HepG2 (cell line): ENCODE data around the gene TCF23. TPM values are rescaled to one million over a fixed set of nuclear protein-coding genes. Genes with fewer than 3 reads are reported as not detected.
A peak's percentile ranks its signal among the peaks of the same experiment; 100 is the strongest.

Experiments
- ATM ChIP-seq: fragments of 450-650 bp; IDR thresholded peaks from 2 replicates; pipeline ENCODE4 v1.7.1; 2017; ENCODE audit warnings: mild to moderate bottlenecking, borderline replicate concordance
- FOXA3 ChIP-seq: IDR thresholded peaks from 2 replicates; pipeline ENCODE4 v1.6.1; 2016; ENCODE audit warnings: missing genetic modification reagents, missing compliant biosample characterization
- GFI1 ChIP-seq: sonication (generic); formaldehyde crosslinking; IDR thresholded peaks from 2 replicates; pipeline ENCODE4 v1.5.0; 2020; ENCODE audit warnings: missing genetic modification reagents, mild to moderate bottlenecking, borderline replicate concordance
- MED1 ChIP-seq: sonication (generic); formaldehyde crosslinking; IDR thresholded peaks from 2 replicates; pipeline ENCODE4 v1.4.0; 2020; ENCODE audit warnings: missing genetic modification reagents
- MED8 ChIP-seq: sonication (generic); formaldehyde crosslinking; IDR thresholded peaks from 2 replicates; pipeline ENCODE4 v1.8.1; 2023; ENCODE audit warnings: mild to moderate bottlenecking, missing genetic modification reagents; ENCODE audit not compliant: insufficient replicate concordance
- PCBP1 ChIP-seq: fragments of 200-400 bp; formaldehyde crosslinking; IDR thresholded peaks from 2 replicates; pipeline ENCODE4 v1.6.1; 2017; ENCODE audit warnings: mild to moderate bottlenecking, low read depth, low read length, borderline replicate concordance
- POGK ChIP-seq: sonication (generic); formaldehyde crosslinking; conservative IDR thresholded peaks from 2 replicates; pipeline ENCODE4 v1.8.0; 2022; ENCODE audit warnings: mild to moderate bottlenecking, moderate library complexity, missing genetic modification reagents
- REXO4 ChIP-seq: sonication (generic); formaldehyde crosslinking; IDR thresholded peaks from 2 replicates; pipeline ENCODE4 v1.8.0; 2022; ENCODE audit warnings: missing genetic modification reagents, mild to moderate bottlenecking, borderline replicate concordance
- SIN3B ChIP-seq: fragments of 150-350 bp; IDR thresholded peaks from 2 replicates; pipeline ENCODE4 v1.6.1; 2014; ENCODE audit warnings: low read length
- SMYD3 ChIP-seq: sonication (generic); formaldehyde crosslinking; IDR thresholded peaks from 2 replicates; pipeline ENCODE4 v1.8.1; 2023; ENCODE audit warnings: mild to moderate bottlenecking, missing genetic modification reagents
- TAF1 ChIP-seq: sonication (generic); formaldehyde crosslinking; IDR thresholded peaks from 2 replicates; pipeline ENCODE4 v1.4.0; 2020; ENCODE audit warnings: missing genetic modification reagents
- TAF15 ChIP-seq: fragments of 200-400 bp; formaldehyde crosslinking; IDR thresholded peaks from one replicate; pipeline ENCODE4 v1.6.1; 2018; ENCODE audit warnings: mild to moderate bottlenecking, low read depth, low read length; ENCODE audit not compliant: poor library complexity, severe bottlenecking
- ZBTB14 ChIP-seq: sonication (generic); formaldehyde crosslinking; IDR thresholded peaks from 2 replicates; pipeline ENCODE4 v1.4.0; 2020; ENCODE audit warnings: missing genetic modification reagents
- ZFP36 ChIP-seq: fragments of 150-350 bp; IDR thresholded peaks from 2 replicates; pipeline ENCODE4 v1.6.1; 2018; ENCODE audit warnings: borderline replicate concordance, low read length, low read depth; ENCODE audit not compliant: partially characterized antibody
- ZNF10 ChIP-seq: sonication (generic); formaldehyde crosslinking; IDR thresholded peaks from 2 replicates; pipeline ENCODE4 v1.4.0; 2020; ENCODE audit warnings: mild to moderate bottlenecking, low read depth, missing genetic modification reagents, borderline replicate concordance
- ZNF230 ChIP-seq: sonication (generic); formaldehyde crosslinking; IDR thresholded peaks from 2 replicates; pipeline ENCODE4 v1.4.0; 2020; ENCODE audit warnings: mild to moderate bottlenecking, missing genetic modification reagents
- ZNF367 ChIP-seq: sonication (generic); formaldehyde crosslinking; IDR thresholded peaks from 2 replicates; pipeline ENCODE4 v1.4.0; 2020; ENCODE audit warnings: missing genetic modification reagents, borderline replicate concordance
- ZNF781 ChIP-seq: sonication (generic); formaldehyde crosslinking; IDR thresholded peaks from 2 replicates; pipeline ENCODE4 v1.5.1; 2020; ENCODE audit warnings: borderline replicate concordance, mild to moderate bottlenecking, missing genetic modification reagents; ENCODE audit errors: not compliant biosample characterization
- polyA plus RNA-seq, 8 experiments: library from polyadenylated mRNA; depleted of rRNA in 3 of 8; stranded (reverse) in 7 of 8; unstranded in 1 of 8; fragments of >200 nt; fragmentation: Illumina TruSeq in 4 of 8; extraction: Trizol in 4 of 8; gene quantifications; 2 replicates each; pipeline versions ENCODE4 v1.2.1 to v1.2.3, GENCODE V29; 2011 to 2016; ENCODE audit warnings: low read depth in 4 of 8, missing spikeins in 1 of 8, mixed read lengths in 1 of 8; ENCODE audit not compliant: insufficient read depth in 1 of 8
- total RNA-seq, 5 experiments: library from RNA; depleted of rRNA; stranded (reverse); fragments of >200 nt; fragmentation: Illumina TruSeq; extraction: Trizol; gene quantifications; 2 replicates each; pipeline ENCODE4 v1.2.3, GENCODE V29; 2016; ENCODE audit warnings: low read depth in 1 of 5
- TF ChIP-seq, protein P1 (sequence below): sonication (generic); formaldehyde crosslinking; IDR thresholded peaks from 2 replicates; pipeline ENCODE4 v1.4.0; 2020; ENCODE audit warnings: missing genetic modification reagents, borderline replicate concordance
- TF ChIP-seq, protein P2 (sequence below): IDR thresholded peaks from 2 replicates; pipeline ENCODE4 v1.6.1; 2012; ENCODE audit warnings: inconsistent platforms

Gene TCF23
- total and polyA plus RNA-seq, 2 of the 13 experiments (the other 11 are each of a cell fraction or from before 2014, with no cell fraction given): 0.02 to 1.4 TPM

GRCh38 chr2:27177441-27178351 is 28.9 kb downstream of the TCF23 start (continued):
- TF ChIP-seq SIN3B (no peak), POGK (0 out of 2 replicates have a peak, but pooled peaks have one; percentile 41), GFI1 (CRISPR knock-in tag) (peak; percentile 98), REXO4 (CRISPR knock-in tag) (no peak), TAF15 (no peak), ZNF367 (CRISPR knock-in tag) (no peak), PCBP1 (no peak), SMYD3 (CRISPR knock-in tag) (0 out of 2 replicates have a peak, but pooled peaks have one; percentile 92), ZBTB14 (CRISPR knock-in tag) (no peak), FOXA3 (CRISPR knock-in tag) (peak; percentile 92), MED1 (CRISPR knock-in tag) (peak; percentile 100), ATM (no peak), TAF1 (CRISPR knock-in tag) (no peak), ZNF781 (CRISPR knock-in tag) (no peak), ZFP36 (no peak), MED8 (peak; percentile 91), ZNF230 (CRISPR knock-in tag) (no peak), ZNF10 (CRISPR knock-in tag) (no peak)
- TF ChIP-seq, protein P1, sequence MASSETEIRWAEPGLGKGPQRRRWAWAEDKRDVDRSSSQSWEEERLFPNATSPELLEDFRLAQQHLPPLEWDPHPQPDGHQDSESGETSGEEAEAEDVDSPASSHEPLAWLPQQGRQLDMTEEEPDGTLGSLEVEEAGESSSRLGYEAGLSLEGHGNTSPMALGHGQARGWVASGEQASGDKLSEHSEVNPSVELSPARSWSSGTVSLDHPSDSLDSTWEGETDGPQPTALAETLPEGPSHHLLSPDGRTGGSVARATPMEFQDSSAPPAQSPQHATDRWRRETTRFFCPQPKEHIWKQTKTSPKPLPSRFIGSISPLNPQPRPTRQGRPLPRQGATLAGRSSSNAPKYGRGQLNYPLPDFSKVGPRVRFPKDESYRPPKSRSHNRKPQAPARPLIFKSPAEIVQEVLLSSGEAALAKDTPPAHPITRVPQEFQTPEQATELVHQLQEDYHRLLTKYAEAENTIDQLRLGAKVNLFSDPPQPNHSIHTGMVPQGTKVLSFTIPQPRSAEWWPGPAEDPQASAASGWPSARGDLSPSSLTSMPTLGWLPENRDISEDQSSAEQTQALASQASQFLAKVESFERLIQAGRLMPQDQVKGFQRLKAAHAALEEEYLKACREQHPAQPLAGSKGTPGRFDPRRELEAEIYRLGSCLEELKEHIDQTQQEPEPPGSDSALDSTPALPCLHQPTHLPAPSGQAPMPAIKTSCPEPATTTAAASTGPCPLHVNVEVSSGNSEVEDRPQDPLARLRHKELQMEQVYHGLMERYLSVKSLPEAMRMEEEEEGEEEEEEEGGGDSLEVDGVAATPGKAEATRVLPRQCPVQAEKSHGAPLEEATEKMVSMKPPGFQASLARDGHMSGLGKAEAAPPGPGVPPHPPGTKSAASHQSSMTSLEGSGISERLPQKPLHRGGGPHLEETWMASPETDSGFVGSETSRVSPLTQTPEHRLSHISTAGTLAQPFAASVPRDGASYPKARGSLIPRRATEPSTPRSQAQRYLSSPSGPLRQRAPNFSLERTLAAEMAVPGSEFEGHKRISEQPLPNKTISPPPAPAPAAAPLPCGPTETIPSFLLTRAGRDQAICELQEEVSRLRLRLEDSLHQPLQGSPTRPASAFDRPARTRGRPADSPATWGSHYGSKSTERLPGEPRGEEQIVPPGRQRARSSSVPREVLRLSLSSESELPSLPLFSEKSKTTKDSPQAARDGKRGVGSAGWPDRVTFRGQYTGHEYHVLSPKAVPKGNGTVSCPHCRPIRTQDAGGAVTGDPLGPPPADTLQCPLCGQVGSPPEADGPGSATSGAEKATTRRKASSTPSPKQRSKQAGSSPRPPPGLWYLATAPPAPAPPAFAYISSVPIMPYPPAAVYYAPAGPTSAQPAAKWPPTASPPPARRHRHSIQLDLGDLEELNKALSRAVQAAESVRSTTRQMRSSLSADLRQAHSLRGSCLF (CRISPR knock-in tag): peak; percentile 64; the same call in 1 of the 2 replicates
- TF ChIP-seq, protein P2, sequence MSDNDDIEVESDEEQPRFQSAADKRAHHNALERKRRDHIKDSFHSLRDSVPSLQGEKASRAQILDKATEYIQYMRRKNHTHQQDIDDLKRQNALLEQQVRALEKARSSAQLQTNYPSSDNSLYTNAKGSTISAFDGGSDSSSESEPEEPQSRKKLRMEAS: peak; percentile 92
